ENCODE measurements around the gene H2BK1. TPM values are rescaled to one million over a fixed set of nuclear protein-coding genes. Genes with fewer than 3 reads are reported as not detected.

Gene H2BK1
- total and polyA plus RNA-seq, 2 of the 13 experiments (the other 11 are each of a cell fraction or from before 2014, with no cell fraction given): not detected

GRCh38 chr7:151201344-151201743 lies 8.9 kb downstream of the H2BK1 start (continued):
- TF ChIP-seq BHLHE40 (IDR thresholded peaks at IDR 0.05; ENCODE audit: low read length): no peak
- TF ChIP-seq ZNF776 (CRISPR knock-in tag; IDR thresholded peaks at IDR 0.05): no peak

DNA sequence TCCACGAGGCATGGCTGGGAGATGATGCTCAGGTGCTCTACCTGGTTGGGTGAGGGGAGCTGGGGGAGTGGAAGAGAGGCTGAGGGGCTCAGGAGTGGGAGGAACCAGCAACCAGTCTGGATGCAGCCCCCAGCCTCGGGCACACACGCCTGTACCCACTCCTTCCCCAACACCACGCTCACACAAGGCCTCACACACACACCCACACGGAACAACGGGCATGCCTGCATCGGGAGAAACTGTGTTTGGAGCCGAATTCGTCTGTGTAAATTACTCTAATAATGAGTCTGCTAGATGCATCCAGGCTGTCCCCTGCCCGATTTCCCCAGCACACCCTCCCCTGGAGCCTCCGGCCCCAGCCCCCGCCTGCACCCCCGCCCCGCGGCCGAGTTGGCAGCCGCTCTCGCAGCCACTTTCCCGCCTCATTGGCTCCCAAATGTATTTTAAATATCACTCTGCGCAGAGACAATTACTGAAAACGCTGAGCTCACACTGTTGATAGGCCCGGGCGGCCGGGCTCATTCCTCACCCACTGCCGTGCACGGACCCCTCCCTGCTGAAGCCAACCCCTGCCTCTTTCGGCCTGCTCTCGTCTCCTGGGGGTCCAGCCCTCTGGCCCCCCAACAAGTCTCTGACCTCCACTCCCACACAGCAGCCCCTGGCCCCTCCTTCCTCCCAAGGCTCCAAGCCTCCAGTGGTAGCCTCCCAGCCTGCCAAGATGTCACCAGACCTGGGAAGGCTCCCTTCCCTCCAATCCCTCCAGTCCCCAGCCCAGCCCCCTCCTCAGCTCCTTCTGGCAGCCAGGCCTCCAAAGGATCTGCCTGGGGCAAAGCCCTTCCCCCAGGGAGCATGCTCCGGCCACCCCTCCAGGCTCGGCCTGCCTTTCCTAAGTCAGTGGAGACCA lies 11.1 kb downstream of the H2BK1 start:
- ATAC-seq: no peak
- H3K36me3 ChIP-seq (replicated peaks in 1 of 2; ENCODE audit: control insufficient read depth in 1 of 2, insufficient read depth in 2 of 2, low read length in 2 of 2): no peaks in the 10 kb centered on the region
- no peak for DNase-seq (ENCODE audit: low spot score)
- ChIA-PET POLR2A (no interaction called here), CTCF (ENCODE audit: low intra/inter-chr PET ratio, low total read pairs) (no interaction called here)
- H4K20me1 ChIP-seq (ENCODE audit: insufficient read depth, low read length): no peaks in the 10 kb centered on the region
- BruUV-seq (replicated peaks): no TSS peak
- in situ Hi-C loops (cut with HindIII; ENCODE audit: extremely low pct_ligation_motif_present, low pct_unique_long_range_greater_than_20kb) (loop anchor here (10.0 kb wide), 1 partner anchor 106 kb away; no protein-coding TSS in a partner anchor), intact Hi-C loops (cut with micrococcal nuclease; ENCODE audit: unreplicated experiment) (no loop called here)
- H3K9ac ChIP-seq (ENCODE audit: insufficient read depth, low read depth, low read length): no peak overlapping the region
- H3K27me3 ChIP-seq (ENCODE audit: control insufficient read depth in 1 of 2, insufficient read depth in 2 of 2, low read length in 2 of 2): peaks cover 13 to 92% of the 10 kb centered on the region in 2 experiments
- WGBS (ENCODE audit: low lambda C conversion rate): 12% methylated on average over 27 of the region's 30 CpGs
- no peak overlapping the region for H2AFZ ChIP-seq (ENCODE audit: low read length)
- H3K27ac ChIP-seq (ENCODE audit: extremely low read length, insufficient read depth, low read length): no peak overlapping the region
- no peaks in the 10 kb centered on the region for H3K9me3 ChIP-seq (ENCODE audit: low read length)
- no peaks in the 10 kb centered on the region for H3K79me2 ChIP-seq (ENCODE audit: insufficient read depth, low read length)
- H3K4me1 ChIP-seq (ENCODE audit: insufficient read depth, low read length): no peaks in the 10 kb centered on the region
- no peak for FAIRE-seq
- no peak overlapping the region for H3K4me3 ChIP-seq (replicated peaks in 1 of 3; ENCODE audit: insufficient read depth in 1 of 3, low read depth in 2 of 3, low read length in 3 of 3)
- no peak overlapping the region for H3K4me2 ChIP-seq (ENCODE audit: low read depth, low read length)
- TF ChIP-seq, protein P1, sequence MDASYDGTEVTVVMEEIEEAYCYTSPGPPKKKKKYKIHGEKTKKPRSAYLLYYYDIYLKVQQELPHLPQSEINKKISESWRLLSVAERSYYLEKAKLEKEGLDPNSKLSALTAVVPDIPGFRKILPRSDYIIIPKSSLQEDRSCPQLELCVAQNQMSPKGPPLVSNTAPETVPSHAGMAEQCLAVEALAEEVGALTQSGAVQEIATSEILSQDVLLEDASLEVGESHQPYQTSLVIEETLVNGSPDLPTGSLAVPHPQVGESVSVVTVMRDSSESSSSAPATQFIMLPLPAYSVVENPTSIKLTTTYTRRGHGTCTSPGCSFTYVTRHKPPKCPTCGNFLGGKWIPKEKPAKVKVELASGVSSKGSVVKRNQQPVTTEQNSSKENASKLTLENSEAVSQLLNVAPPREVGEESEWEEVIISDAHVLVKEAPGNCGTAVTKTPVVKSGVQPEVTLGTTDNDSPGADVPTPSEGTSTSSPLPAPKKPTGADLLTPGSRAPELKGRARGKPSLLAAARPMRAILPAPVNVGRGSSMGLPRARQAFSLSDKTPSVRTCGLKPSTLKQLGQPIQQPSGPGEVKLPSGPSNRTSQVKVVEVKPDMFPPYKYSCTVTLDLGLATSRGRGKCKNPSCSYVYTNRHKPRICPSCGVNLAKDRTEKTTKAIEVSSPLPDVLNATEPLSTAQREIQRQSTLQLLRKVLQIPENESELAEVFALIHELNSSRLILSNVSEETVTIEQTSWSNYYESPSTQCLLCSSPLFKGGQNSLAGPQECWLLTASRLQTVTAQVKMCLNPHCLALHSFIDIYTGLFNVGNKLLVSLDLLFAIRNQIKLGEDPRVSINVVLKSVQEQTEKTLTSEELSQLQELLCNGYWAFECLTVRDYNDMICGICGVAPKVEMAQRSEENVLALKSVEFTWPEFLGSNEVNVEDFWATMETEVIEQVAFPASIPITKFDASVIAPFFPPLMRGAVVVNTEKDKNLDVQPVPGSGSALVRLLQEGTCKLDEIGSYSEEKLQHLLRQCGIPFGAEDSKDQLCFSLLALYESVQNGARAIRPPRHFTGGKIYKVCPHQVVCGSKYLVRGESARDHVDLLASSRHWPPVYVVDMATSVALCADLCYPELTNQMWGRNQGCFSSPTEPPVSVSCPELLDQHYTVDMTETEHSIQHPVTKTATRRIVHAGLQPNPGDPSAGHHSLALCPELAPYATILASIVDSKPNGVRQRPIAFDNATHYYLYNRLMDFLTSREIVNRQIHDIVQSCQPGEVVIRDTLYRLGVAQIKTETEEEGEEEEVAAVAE (CRISPR knock-in tag; IDR thresholded peaks at IDR 0.05; ENCODE audit: borderline replicate concordance): no peak
- no peak for TF ChIP-seq ADNP (CRISPR knock-in tag; IDR thresholded peaks at IDR 0.05)
- no peak for TF ChIP-seq NCOA2 (CRISPR knock-in tag; IDR thresholded peaks at IDR 0.05)
- no peak for TF ChIP-seq ZNF350 (CRISPR knock-in tag; IDR thresholded peaks at IDR 0.05; ENCODE audit: borderline replicate concordance, low read depth)
- no peak for TF ChIP-seq ZNF558 (CRISPR knock-in tag; IDR thresholded peaks at IDR 0.05; ENCODE audit: borderline replicate concordance)
- TF ChIP-seq THYN1 (CRISPR knock-in tag; IDR thresholded peaks at IDR 0.05; ENCODE audit: borderline replicate concordance, low read depth): no peak
- TF ChIP-seq, protein P2, sequence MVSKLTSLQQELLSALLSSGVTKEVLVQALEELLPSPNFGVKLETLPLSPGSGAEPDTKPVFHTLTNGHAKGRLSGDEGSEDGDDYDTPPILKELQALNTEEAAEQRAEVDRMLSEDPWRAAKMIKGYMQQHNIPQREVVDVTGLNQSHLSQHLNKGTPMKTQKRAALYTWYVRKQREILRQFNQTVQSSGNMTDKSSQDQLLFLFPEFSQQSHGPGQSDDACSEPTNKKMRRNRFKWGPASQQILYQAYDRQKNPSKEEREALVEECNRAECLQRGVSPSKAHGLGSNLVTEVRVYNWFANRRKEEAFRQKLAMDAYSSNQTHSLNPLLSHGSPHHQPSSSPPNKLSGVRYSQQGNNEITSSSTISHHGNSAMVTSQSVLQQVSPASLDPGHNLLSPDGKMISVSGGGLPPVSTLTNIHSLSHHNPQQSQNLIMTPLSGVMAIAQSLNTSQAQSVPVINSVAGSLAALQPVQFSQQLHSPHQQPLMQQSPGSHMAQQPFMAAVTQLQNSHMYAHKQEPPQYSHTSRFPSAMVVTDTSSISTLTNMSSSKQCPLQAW (CRISPR knock-in tag; IDR thresholded peaks at IDR 0.05): no peak
- no peak for TF ChIP-seq ZNF33B (CRISPR knock-in tag; IDR thresholded peaks at IDR 0.05)
